Hepatocyte (in vitro differentiated cells): ENCODE measurements around the gene PRELID1.

Source experiments
- CTCF ChIP-seq: fragments of 200-600 bp; sonication (generic); IDR thresholded peaks from 2 replicates; pipeline ENCODE4 v1.5.1; 2016; ENCODE audit warnings: antibody characterized with exemption, mild to moderate bottlenecking; ENCODE audit not compliant: poor library complexity
- EZH2 ChIP-seq: fragments of 200-600 bp; sonication (generic); IDR thresholded peaks from 2 replicates; pipeline ENCODE4 v1.6.1; 2016; ENCODE audit warnings: antibody characterized with exemption, mild to moderate bottlenecking, borderline replicate concordance
- EZH2phosphoT487 ChIP-seq: fragments of 200-600 bp; sonication (generic); IDR thresholded peaks from one replicate; pipeline ENCODE4 v1.6.1; 2018; ENCODE audit warnings: antibody characterized with exemption, mild to moderate bottlenecking, low read depth, moderate library complexity; ENCODE audit not compliant: unreplicated experiment, severe bottlenecking

- TF ChIP-seq CTCF (no peak), EZH2phosphoT487 (no peak), EZH2 (no peak)
Measured at GRCh38 chr5:177306674-177307543, 3.3 kb downstream of the PRELID1 start.
